Fibroblast of lung (primary cell): ENCODE data around the gene KRTAP10-5. TPM values are rescaled to one million over a fixed set of nuclear protein-coding genes. Genes with fewer than 3 reads are reported as not detected.
"Not testable (repeated sequence)": the region's sequence is repeated elsewhere in the genome, so short reads cannot be mapped to it uniquely, and the experiment has no call there.

Source experiments
- DNase-seq, 2 donors: peaks; one replicate each; pipeline versions ENCODE4 v3.0.0 to v3.0.0-alpha.2; 2010; ENCODE audit warnings: low read depth in 2 of 2
- H2AFZ ChIP-seq: 2 replicates; pipeline ENCODE4 v1.5.1; 2012; ENCODE audit warnings: low read length, control low read depth, inconsistent platforms
- H3K27ac ChIP-seq: 2 replicates; pipeline ENCODE4 v1.5.1; 2011; ENCODE audit warnings: low read length, control low read depth; ENCODE audit not compliant: insufficient read depth
- H3K27me3 ChIP-seq: 2 replicates; pipeline ENCODE4 v1.5.1; 2011; ENCODE audit warnings: mild to moderate bottlenecking, low read length; ENCODE audit not compliant: control insufficient read depth, insufficient read depth
- H3K36me3 ChIP-seq: 2 replicates; pipeline ENCODE4 v1.5.1; 2011; ENCODE audit warnings: low read length; ENCODE audit not compliant: control insufficient read depth, insufficient read depth
- H3K4me1 ChIP-seq: 2 replicates; pipeline ENCODE4 v1.5.1; 2011; ENCODE audit warnings: low read length; ENCODE audit not compliant: control insufficient read depth, insufficient read depth; ENCODE audit errors: extremely low read depth
- H3K4me2 ChIP-seq: 2 replicates; pipeline ENCODE4 v1.5.1; 2011; ENCODE audit warnings: low read length, control low read depth; ENCODE audit not compliant: insufficient read depth; ENCODE audit errors: extremely low read depth
- H3K4me3 ChIP-seq, 4 experiments: fragments of 200-600 bp in 1 of 4; sonication (generic) in 1 of 4; replicated peaks in 1 of 4; 2 replicates each; pipeline ENCODE4 v1.5.1; 2011 to 2016; ENCODE audit warnings: low read length in 4 of 4, low read depth in 3 of 4, mild to moderate bottlenecking in 3 of 4, control low read depth in 2 of 4, inconsistent platforms in 1 of 4, mixed read lengths in 1 of 4; ENCODE audit not compliant: insufficient read depth in 1 of 4; ENCODE audit errors: control extremely low read depth in 1 of 4
- H3K79me2 ChIP-seq: 2 replicates; pipeline ENCODE4 v1.5.1; 2012; ENCODE audit warnings: mild to moderate bottlenecking, low read length, inconsistent platforms; ENCODE audit not compliant: control insufficient read depth, insufficient read depth
- H3K9ac ChIP-seq: 2 replicates; pipeline ENCODE4 v1.5.1; 2011; ENCODE audit warnings: mild to moderate bottlenecking, low read length, control low read depth; ENCODE audit not compliant: insufficient read depth
- H3K9me3 ChIP-seq: 2 replicates; pipeline ENCODE4 v1.5.1; 2012; ENCODE audit warnings: low read depth, low read length; ENCODE audit not compliant: control insufficient read depth, insufficient read depth
- H4K20me1 ChIP-seq: 2 replicates; pipeline ENCODE4 v1.5.1; 2011; ENCODE audit warnings: low read length; ENCODE audit not compliant: control insufficient read depth, insufficient read depth; ENCODE audit errors: extremely low read depth
- EZH2 ChIP-seq: IDR thresholded peaks from 2 replicates; pipeline ENCODE4 v1.5.1; 2012; ENCODE audit warnings: low read length, control low read depth, mild to moderate bottlenecking; ENCODE audit errors: missing control alignments
- polyA plus RNA-seq, 2 donors: library from polyadenylated mRNA; depleted of rRNA in 1 of 2; stranded (reverse) in 1 of 2; unstranded in 1 of 2; fragments of >200 nt; gene quantifications; 2 replicates each; pipeline ENCODE4 v1.2.1, GENCODE V29; 2011 to 2012; ENCODE audit warnings: missing spikeins in 1 of 2
- total RNA-seq: library from RNA; depleted of rRNA; stranded (reverse); fragments of >200 nt; gene quantifications from 2 replicates; pipeline ENCODE4 v1.2.1, GENCODE V29; 2014
- TF ChIP-seq, protein P1 (sequence below), 2 donors: IDR thresholded peaks in 1 of 2; conservative IDR thresholded peaks in 1 of 2; 1 replicate in 1 of 2; 2 replicates in 1 of 2; pipeline ENCODE4 v1.5.1; 2011 to 2012; ENCODE audit warnings: low read length in 2 of 2, control low read depth in 1 of 2, inconsistent platforms in 1 of 2, low read depth in 1 of 2, mild to moderate bottlenecking in 1 of 2

The KRTAP10-5 gene
- total and polyA plus RNA-seq, 2 donors (not counting 1 experiment from before 2014, with no cell fraction given), result not detected

DNA sequence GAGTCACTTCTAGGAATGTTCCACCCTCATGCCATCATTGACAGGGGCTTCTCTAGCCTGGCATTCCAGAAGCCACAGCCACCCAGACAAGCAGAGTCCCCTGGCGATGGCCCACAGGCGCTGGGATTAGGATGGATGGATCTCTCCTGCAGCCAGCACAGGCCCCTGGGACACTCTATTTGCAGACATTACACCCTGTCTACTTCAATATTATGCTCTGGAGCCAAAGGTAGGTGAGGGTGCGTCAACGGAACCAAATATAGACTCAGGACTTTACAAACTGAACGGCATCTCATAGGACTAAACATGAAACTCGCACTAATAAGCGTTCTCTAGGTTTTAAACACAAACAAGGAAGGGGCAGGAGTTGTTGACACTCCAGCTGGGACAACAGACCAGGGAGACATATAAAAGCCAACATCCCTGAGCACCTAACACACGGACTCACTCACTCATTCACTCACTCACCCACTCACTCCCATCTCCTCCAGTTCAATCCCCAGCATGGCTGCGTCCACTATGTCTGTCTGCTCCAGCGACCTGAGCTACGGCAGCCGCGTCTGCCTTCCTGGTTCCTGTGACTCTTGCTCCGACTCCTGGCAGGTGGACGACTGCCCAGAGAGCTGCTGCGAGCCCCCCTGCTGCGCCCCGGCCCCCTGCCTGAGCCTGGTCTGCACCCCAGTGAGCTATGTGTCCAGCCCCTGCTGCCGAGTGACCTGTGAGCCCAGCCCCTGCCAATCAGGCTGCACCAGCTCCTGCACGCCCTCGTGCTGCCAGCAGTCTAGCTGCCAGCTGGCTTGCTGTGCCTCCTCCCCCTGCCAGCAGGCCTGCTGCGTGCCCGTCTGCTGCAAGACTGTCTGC is 19.9 kb upstream of the KRTAP10-5 start, which contains the start of gene KRTAP10-7:
TSS of gene KRTAP10-7 (plus strand) at position 480 of the 861 bp plus-strand sequence. CDS start at position 505, 25 bp downstream.
- H3K27me3 ChIP-seq, result not testable (repeated sequence)

DNA sequence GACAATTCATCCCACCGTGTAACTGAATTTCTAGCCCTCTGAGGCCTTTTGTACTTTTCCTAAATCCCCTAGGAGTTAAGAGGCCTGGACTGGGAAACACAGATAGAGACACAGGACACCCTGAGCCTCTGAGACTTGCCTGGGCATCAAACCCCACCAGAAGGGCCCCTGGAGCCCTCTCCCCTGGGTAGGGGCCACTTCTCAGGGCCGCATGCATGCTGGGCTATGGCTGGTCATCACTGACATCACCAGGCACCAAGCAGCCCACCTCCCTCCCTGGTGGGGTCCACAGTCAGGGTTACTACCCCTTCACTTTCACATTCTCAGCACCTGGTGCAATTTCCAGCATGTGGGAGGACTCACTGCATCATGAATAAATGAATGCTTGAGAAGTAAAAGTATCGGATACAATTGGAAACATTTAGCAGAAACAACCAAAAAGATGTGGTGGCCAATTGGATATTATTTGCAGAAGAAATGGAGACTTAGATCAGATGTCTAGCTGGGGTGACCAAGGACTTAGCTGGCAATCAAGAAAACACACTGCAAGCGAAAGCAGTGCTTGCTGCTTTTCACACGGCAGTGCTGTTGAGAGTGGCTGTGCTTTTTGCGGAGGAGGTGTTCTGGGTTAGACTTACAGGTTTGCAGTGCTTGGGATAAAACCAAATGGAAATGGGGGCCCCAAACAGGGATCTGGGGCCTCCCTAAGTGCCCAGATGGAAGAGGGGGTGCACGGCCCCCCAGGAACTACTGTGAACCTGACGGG is 19.0 kb upstream of the KRTAP10-5 start:
- H3K27ac ChIP-seq, result no peak overlapping the region
- TF ChIP-seq, protein P1, sequence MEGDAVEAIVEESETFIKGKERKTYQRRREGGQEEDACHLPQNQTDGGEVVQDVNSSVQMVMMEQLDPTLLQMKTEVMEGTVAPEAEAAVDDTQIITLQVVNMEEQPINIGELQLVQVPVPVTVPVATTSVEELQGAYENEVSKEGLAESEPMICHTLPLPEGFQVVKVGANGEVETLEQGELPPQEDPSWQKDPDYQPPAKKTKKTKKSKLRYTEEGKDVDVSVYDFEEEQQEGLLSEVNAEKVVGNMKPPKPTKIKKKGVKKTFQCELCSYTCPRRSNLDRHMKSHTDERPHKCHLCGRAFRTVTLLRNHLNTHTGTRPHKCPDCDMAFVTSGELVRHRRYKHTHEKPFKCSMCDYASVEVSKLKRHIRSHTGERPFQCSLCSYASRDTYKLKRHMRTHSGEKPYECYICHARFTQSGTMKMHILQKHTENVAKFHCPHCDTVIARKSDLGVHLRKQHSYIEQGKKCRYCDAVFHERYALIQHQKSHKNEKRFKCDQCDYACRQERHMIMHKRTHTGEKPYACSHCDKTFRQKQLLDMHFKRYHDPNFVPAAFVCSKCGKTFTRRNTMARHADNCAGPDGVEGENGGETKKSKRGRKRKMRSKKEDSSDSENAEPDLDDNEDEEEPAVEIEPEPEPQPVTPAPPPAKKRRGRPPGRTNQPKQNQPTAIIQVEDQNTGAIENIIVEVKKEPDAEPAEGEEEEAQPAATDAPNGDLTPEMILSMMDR (conservative IDR thresholded peaks at IDR 0.05 in 1 of 2, IDR thresholded peaks at IDR 0.05 in 1 of 2; ENCODE audit: low read depth in 1 of 2, low read length in 2 of 2), result no peak
- no peak for TF ChIP-seq EZH2
- no peak for DNase-seq

More for the DNA sequence above, 19.9 kb upstream of the KRTAP10-5 start, which contains the start of gene KRTAP10-7:
- not testable (repeated sequence) for H2AFZ ChIP-seq, H3K9me3 ChIP-seq, H3K4me2 ChIP-seq, H3K36me3 ChIP-seq, H3K27ac ChIP-seq, DNase-seq, H3K4me1 ChIP-seq, H4K20me1 ChIP-seq, H3K4me3 ChIP-seq, H3K9ac ChIP-seq, H3K79me2 ChIP-seq

DNA sequence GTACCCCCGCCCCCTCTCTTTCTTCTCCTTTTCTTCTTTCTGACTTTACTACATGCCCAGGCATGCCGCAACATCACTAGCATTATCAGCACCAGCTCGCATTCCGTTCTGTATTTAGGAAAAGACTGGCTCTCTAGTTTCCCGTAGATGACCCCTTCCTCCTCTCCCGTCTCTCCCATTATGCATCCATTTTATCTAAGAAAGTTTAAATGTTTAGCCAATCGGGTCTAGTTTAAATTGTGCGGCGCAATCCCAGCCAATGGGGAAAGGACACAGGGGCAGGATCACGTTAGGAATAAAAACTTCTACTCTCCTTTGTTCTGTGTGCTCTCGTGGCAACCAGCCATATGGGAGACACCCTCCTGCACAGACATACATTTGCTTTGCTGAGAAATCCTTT is 17.7 kb upstream of the KRTAP10-5 start:
- H3K27ac ChIP-seq, result no peak overlapping the region
- H3K27me3 ChIP-seq, result peaks cover under 1% of the 10 kb centered on the region
- no peaks in the 10 kb centered on the region for H3K36me3 ChIP-seq
- H3K4me3 ChIP-seq, result no peak overlapping the region
- no peak for TF ChIP-seq EZH2
- TF ChIP-seq, protein P1 (conservative IDR thresholded peaks at IDR 0.05 in 1 of 2, IDR thresholded peaks at IDR 0.05 in 1 of 2; ENCODE audit: low read depth in 1 of 2, low read length in 2 of 2), result no peak
- H3K4me1 ChIP-seq, result no peaks in the 10 kb centered on the region
- H3K79me2 ChIP-seq, result no peaks in the 10 kb centered on the region
- no peak overlapping the region for H3K4me2 ChIP-seq
- no peaks in the 10 kb centered on the region for H4K20me1 ChIP-seq
- H3K9me3 ChIP-seq, result no peaks in the 10 kb centered on the region
- peak in 1 of 2 donors; percentile 4 for DNase-seq
- H2AFZ ChIP-seq, result no peak overlapping the region
- H3K9ac ChIP-seq, result no peak overlapping the region

More for the DNA sequence above, 19.0 kb upstream of the KRTAP10-5 start:
- Histone ChIP-seq H3K4me3 (no peak overlapping the region), H3K4me2 (no peak overlapping the region), H2AFZ (no peak overlapping the region), H3K79me2 (no peaks in the 10 kb centered on the region), H4K20me1 (no peaks in the 10 kb centered on the region), H3K9me3 (no peaks in the 10 kb centered on the region), H3K4me1 (no peaks in the 10 kb centered on the region), H3K9ac (no peak overlapping the region), H3K27me3 (no peaks in the 10 kb centered on the region), H3K36me3 (no peaks in the 10 kb centered on the region)
